NB4 (cell line): ENCODE measurements around the gene CNN2.

Experiments
- DNase-seq: peaks from one replicate; pipeline ENCODE4 v3.0.0; 2010; ENCODE audit warnings: low read depth
- H3K4me3 ChIP-seq: one replicate; pipeline ENCODE4 v1.5.1; 2011; ENCODE audit warnings: mild to moderate bottlenecking, low read depth, low read length, moderate library complexity
- MYC ChIP-seq: IDR thresholded peaks from 2 replicates; pipeline ENCODE4 v1.6.1; 2011; ENCODE audit warnings: low read depth, low read length
- POLR2A ChIP-seq: IDR thresholded peaks from 2 replicates; pipeline ENCODE4 v1.6.1; 2011; ENCODE audit warnings: mild to moderate bottlenecking; ENCODE audit not compliant: insufficient read length; ENCODE audit errors: extremely low read depth
- TF ChIP-seq, protein P1 (sequence below): IDR thresholded peaks from one replicate; pipeline ENCODE4 v1.5.1; 2012; ENCODE audit warnings: low read depth, low read length
- TF ChIP-seq, protein P2 (sequence below): IDR thresholded peaks from 2 replicates; pipeline ENCODE4 v1.6.1; 2011; ENCODE audit warnings: low read depth, low read length

Gene CNN2

GRCh38 chr19:984165-984967 is 42.0 kb upstream of the CNN2 start, which contains the start of gene WDR18:
TSS of gene WDR18 (plus strand) at chr19:984345. CDS start at chr19:984354, 9 bp downstream.
- TF ChIP-seq, protein P1, sequence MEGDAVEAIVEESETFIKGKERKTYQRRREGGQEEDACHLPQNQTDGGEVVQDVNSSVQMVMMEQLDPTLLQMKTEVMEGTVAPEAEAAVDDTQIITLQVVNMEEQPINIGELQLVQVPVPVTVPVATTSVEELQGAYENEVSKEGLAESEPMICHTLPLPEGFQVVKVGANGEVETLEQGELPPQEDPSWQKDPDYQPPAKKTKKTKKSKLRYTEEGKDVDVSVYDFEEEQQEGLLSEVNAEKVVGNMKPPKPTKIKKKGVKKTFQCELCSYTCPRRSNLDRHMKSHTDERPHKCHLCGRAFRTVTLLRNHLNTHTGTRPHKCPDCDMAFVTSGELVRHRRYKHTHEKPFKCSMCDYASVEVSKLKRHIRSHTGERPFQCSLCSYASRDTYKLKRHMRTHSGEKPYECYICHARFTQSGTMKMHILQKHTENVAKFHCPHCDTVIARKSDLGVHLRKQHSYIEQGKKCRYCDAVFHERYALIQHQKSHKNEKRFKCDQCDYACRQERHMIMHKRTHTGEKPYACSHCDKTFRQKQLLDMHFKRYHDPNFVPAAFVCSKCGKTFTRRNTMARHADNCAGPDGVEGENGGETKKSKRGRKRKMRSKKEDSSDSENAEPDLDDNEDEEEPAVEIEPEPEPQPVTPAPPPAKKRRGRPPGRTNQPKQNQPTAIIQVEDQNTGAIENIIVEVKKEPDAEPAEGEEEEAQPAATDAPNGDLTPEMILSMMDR = no peak
- TF ChIP-seq POLR2A (peak; percentile 24), MYC (peak; percentile 90)
- TF ChIP-seq, protein P2, sequence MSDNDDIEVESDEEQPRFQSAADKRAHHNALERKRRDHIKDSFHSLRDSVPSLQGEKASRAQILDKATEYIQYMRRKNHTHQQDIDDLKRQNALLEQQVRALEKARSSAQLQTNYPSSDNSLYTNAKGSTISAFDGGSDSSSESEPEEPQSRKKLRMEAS = peak; percentile 75
- peak; percentile 86 for DNase-seq
- peak within 1 kb of the TSS; percentile 69 for H3K4me3 ChIP-seq

GRCh38 chr19:986083-986482 is 40.3 kb upstream of the CNN2 start:
- no peak overlapping the region for H3K4me3 ChIP-seq
- no peak for DNase-seq
- TF ChIP-seq, protein P2 = no peak

GRCh38 chr19:988081-988480 is 38.3 kb upstream of the CNN2 start:
- TF ChIP-seq, protein P2 = no peak
- TF ChIP-seq MYC = no peak
- TF ChIP-seq, protein P1 = no peak
- no peak for TF ChIP-seq POLR2A
- DNase-seq = no peak
- no peak overlapping the region for H3K4me3 ChIP-seq

DNA sequence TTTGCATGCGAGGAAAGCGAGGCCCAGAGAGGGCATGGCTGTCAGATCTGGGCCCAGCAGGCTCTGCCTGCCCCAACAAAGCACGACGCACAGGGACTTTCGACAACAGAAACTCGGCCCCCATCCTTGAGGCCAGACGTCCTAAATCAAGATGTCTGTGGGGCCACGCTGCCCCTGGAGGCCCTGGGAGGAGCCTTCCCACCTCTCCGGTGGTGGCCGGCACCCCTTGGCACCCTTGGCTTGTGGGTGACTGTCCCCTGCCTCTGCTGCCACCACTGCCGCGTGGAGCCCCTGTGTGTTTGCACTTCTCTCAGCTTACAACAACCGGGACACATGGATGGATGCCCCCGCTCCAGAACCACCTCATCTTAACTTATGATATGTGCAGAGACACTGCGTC is 37.9 kb upstream of the CNN2 start:
- H3K4me3 ChIP-seq = no peak overlapping the region
- TF ChIP-seq, protein P1 = no peak
- no peak for TF ChIP-seq POLR2A
- no peak for TF ChIP-seq MYC
- TF ChIP-seq, protein P2 = no peak
- DNase-seq = no peak

- no peak overlapping the region for H3K4me3 ChIP-seq
- TF ChIP-seq, protein P2 = no peak
- TF ChIP-seq POLR2A (no peak), MYC (no peak)
- TF ChIP-seq, protein P1 = no peak
- DNase-seq = no peak
Measured at GRCh38 chr19:989381-990081, 36.9 kb upstream of the CNN2 start.

DNA sequence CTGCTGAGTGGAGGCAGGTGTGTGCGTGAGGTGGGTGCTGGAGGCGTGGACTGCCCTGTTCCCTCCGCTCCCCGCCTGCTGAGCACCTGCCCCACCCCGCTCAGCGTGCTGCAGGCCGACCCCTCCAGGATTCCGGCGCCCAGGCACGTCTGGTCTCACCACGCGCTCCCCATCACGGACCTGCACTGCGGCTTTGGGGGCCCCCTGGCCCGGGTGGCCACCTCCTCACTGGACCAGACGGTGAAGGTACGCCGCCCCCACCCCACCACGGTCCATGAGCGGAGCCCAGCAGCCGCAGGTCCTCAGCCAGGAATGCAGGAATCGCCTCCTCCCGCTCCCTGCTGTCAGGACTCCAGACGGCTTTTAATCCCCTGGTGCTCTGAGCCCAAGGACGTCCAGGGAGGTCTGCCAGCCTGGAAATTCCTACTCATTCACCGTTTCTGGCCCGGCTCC is 36.3 kb upstream of the CNN2 start:
- no peak for DNase-seq
- H3K4me3 ChIP-seq = no peak overlapping the region
- TF ChIP-seq POLR2A = no peak
- TF ChIP-seq MYC = no peak
- TF ChIP-seq, protein P1 = no peak
- TF ChIP-seq, protein P2 = no peak
